ENCODE data around the gene MICU2.

MICU2 gene

GRCh38 chr13:21526707-21527540 lies 77.0 kb downstream of the MICU2 start:
- 0 out of 2 replicates have a peak, but pooled peaks cover 5% of the 10 kb centered on the region for H3K36me3 ChIP-seq (ENCODE audit: insufficient read depth, low read length)
- H3K9ac ChIP-seq (ENCODE audit: low read depth, low read length) = no peak overlapping the region
- no peaks in the 10 kb centered on the region for H3K9me3 ChIP-seq (ENCODE audit: insufficient read depth, low read depth, low read length)
- no peak overlapping the region for H3K27ac ChIP-seq (ENCODE audit: low read depth, low read length)
- H3K27me3 ChIP-seq (ENCODE audit: insufficient read depth, low read length) = no peaks in the 10 kb centered on the region
- H3K4me3 ChIP-seq (ENCODE audit: low read length) = no peak overlapping the region
- WGBS = 91% methylated on average over 5 of the region's 6 CpGs
- no peaks in the 10 kb centered on the region for H3K4me1 ChIP-seq (ENCODE audit: insufficient read depth, low read length)

- Histone ChIP-seq H3K27ac (ENCODE audit: low read depth, low read length) (no peak overlapping the region), H3K9ac (ENCODE audit: low read depth, low read length) (no peak overlapping the region), H3K36me3 (ENCODE audit: insufficient read depth, low read length) (peaks cover 24% of the 10 kb centered on the region), H3K27me3 (ENCODE audit: insufficient read depth, low read length) (no peaks in the 10 kb centered on the region), H3K9me3 (ENCODE audit: insufficient read depth, low read depth, low read length) (no peaks in the 10 kb centered on the region), H3K4me3 (ENCODE audit: low read length) (no peak overlapping the region), H3K4me1 (ENCODE audit: insufficient read depth, low read length) (no peaks in the 10 kb centered on the region)
- WGBS = 96% methylated on average over 2 of the region's 2 CpGs
These were observed 81.1 kb downstream of the MICU2 start for GRCh38 chr13:21522847-21523246.

GRCh38 chr13:21522130-21522529 lies 81.8 kb downstream of the MICU2 start:
- H3K9ac ChIP-seq (ENCODE audit: low read depth, low read length) = no peak overlapping the region
- H3K9me3 ChIP-seq (ENCODE audit: insufficient read depth, low read depth, low read length) = no peaks in the 10 kb centered on the region
- H3K27ac ChIP-seq (ENCODE audit: low read depth, low read length) = no peak overlapping the region
- WGBS = 100% methylated on average over 1 of the region's 1 CpG
- H3K36me3 ChIP-seq (ENCODE audit: insufficient read depth, low read length) = peaks cover 24% of the 10 kb centered on the region
- no peaks in the 10 kb centered on the region for H3K4me1 ChIP-seq (ENCODE audit: insufficient read depth, low read length)
- no peak overlapping the region for H3K4me3 ChIP-seq (ENCODE audit: low read length)
- no peaks in the 10 kb centered on the region for H3K27me3 ChIP-seq (ENCODE audit: insufficient read depth, low read length)

GRCh38 chr13:21518617-21519144 lies 85.3 kb downstream of the MICU2 start:
- H3K9ac ChIP-seq (ENCODE audit: low read depth, low read length) = no peak overlapping the region
- H3K27me3 ChIP-seq (ENCODE audit: insufficient read depth, low read length) = no peaks in the 10 kb centered on the region
- no peak overlapping the region for H3K4me3 ChIP-seq (ENCODE audit: low read length)
- no peaks in the 10 kb centered on the region for H3K9me3 ChIP-seq (ENCODE audit: insufficient read depth, low read depth, low read length)
- H3K4me1 ChIP-seq (ENCODE audit: insufficient read depth, low read length) = no peaks in the 10 kb centered on the region
- 91% methylated on average over 8 of the region's 8 CpGs for WGBS
- H3K36me3 ChIP-seq (ENCODE audit: insufficient read depth, low read length) = peaks cover 31% of the 10 kb centered on the region
- H3K27ac ChIP-seq (ENCODE audit: low read depth, low read length) = no peak overlapping the region

GRCh38 chr13:21517576-21517975 lies 86.4 kb downstream of the MICU2 start:
- 93% methylated on average over 7 of the region's 16 CpGs for WGBS
- Histone ChIP-seq H3K27me3 (ENCODE audit: insufficient read depth, low read length) (no peaks in the 10 kb centered on the region), H3K4me1 (ENCODE audit: insufficient read depth, low read length) (no peaks in the 10 kb centered on the region), H3K4me3 (ENCODE audit: low read length) (no peak overlapping the region), H3K27ac (ENCODE audit: low read depth, low read length) (no peak overlapping the region), H3K9ac (ENCODE audit: low read depth, low read length) (no peak overlapping the region), H3K9me3 (ENCODE audit: insufficient read depth, low read depth, low read length) (no peaks in the 10 kb centered on the region), H3K36me3 (ENCODE audit: insufficient read depth, low read length) (peaks cover 39% of the 10 kb centered on the region)

GRCh38 chr13:21516805-21517204 lies 87.2 kb downstream of the MICU2 start:
- H3K9me3 ChIP-seq (ENCODE audit: insufficient read depth, low read depth, low read length) = no peaks in the 10 kb centered on the region
- 100% methylated on average over 1 of the region's 2 CpGs for WGBS
- peaks cover 38% of the 10 kb centered on the region for H3K36me3 ChIP-seq (ENCODE audit: insufficient read depth, low read length)

GRCh38 chr13:21511849-21512248 lies 92.1 kb downstream of the MICU2 start:
- Histone ChIP-seq H3K36me3 (ENCODE audit: insufficient read depth, low read length) (peaks cover 43% of the 10 kb centered on the region), H3K27ac (ENCODE audit: low read depth, low read length) (no peak overlapping the region), H3K9ac (ENCODE audit: low read depth, low read length) (no peak overlapping the region), H3K27me3 (ENCODE audit: insufficient read depth, low read length) (no peaks in the 10 kb centered on the region), H3K4me1 (ENCODE audit: insufficient read depth, low read length) (no peaks in the 10 kb centered on the region), H3K4me3 (ENCODE audit: low read length) (no peak overlapping the region), H3K9me3 (ENCODE audit: insufficient read depth, low read depth, low read length) (no peaks in the 10 kb centered on the region)
- WGBS = 96% methylated on average over 4 of the region's 4 CpGs

More at GRCh38 chr13:21516805-21517204, 87.2 kb downstream of the MICU2 start:
- Histone ChIP-seq H3K27me3 (ENCODE audit: insufficient read depth, low read length) (no peaks in the 10 kb centered on the region), H3K27ac (ENCODE audit: low read depth, low read length) (no peak overlapping the region), H3K4me1 (ENCODE audit: insufficient read depth, low read length) (no peaks in the 10 kb centered on the region), H3K4me3 (ENCODE audit: low read length) (no peak overlapping the region), H3K9ac (ENCODE audit: low read depth, low read length) (no peak overlapping the region)

GRCh38 chr13:21504379-21504778 lies 99.6 kb downstream of the MICU2 start:
- Histone ChIP-seq H3K9me3 (ENCODE audit: insufficient read depth, low read depth, low read length) (no peaks in the 10 kb centered on the region), H3K27ac (ENCODE audit: low read depth, low read length) (no peak overlapping the region), H3K27me3 (ENCODE audit: insufficient read depth, low read length) (no peaks in the 10 kb centered on the region), H3K36me3 (ENCODE audit: insufficient read depth, low read length) (peaks cover 22% of the 10 kb centered on the region), H3K4me1 (ENCODE audit: insufficient read depth, low read length) (no peaks in the 10 kb centered on the region), H3K9ac (ENCODE audit: low read depth, low read length) (no peak overlapping the region), H3K4me3 (ENCODE audit: low read length) (no peak overlapping the region)
- WGBS = 96% methylated on average over 2 of the region's 3 CpGs

- Histone ChIP-seq H3K9ac (ENCODE audit: low read depth, low read length) (no peak overlapping the region), H3K36me3 (ENCODE audit: insufficient read depth, low read length) (peaks cover 11% of the 10 kb centered on the region; the same call in 1 of the 2 replicates), H3K27ac (ENCODE audit: low read depth, low read length) (no peak overlapping the region), H3K4me3 (ENCODE audit: low read length) (no peak overlapping the region), H3K4me1 (ENCODE audit: insufficient read depth, low read length) (no peaks in the 10 kb centered on the region), H3K9me3 (ENCODE audit: insufficient read depth, low read depth, low read length) (no peaks in the 10 kb centered on the region), H3K27me3 (ENCODE audit: insufficient read depth, low read length) (no peaks in the 10 kb centered on the region)
- WGBS = 97% methylated on average over 3 of the region's 3 CpGs
These were observed 102.3 kb downstream of the MICU2 start for GRCh38 chr13:21501686-21502085.

GRCh38 chr13:21486322-21486721 lies 117.6 kb downstream of the MICU2 start:
- no peak overlapping the region for H3K9ac ChIP-seq (ENCODE audit: low read depth, low read length)
- H3K4me3 ChIP-seq (ENCODE audit: low read length) = no peak overlapping the region
- H3K27ac ChIP-seq (ENCODE audit: low read depth, low read length) = no peak overlapping the region
- peaks cover 22% of the 10 kb centered on the region; the same call in 1 of the 2 replicates for H3K9me3 ChIP-seq (ENCODE audit: insufficient read depth, low read depth, low read length)
- 85% methylated on average over 2 of the region's 4 CpGs for WGBS
- no peaks in the 10 kb centered on the region for H3K4me1 ChIP-seq (ENCODE audit: insufficient read depth, low read length)
- no peaks in the 10 kb centered on the region for H3K27me3 ChIP-seq (ENCODE audit: insufficient read depth, low read length)
- peaks cover 4% of the 10 kb centered on the region; the same call in 1 of the 2 replicates for H3K36me3 ChIP-seq (ENCODE audit: insufficient read depth, low read length)

GRCh38 chr13:21483748-21484147 lies 120.2 kb downstream of the MICU2 start:
- H3K36me3 ChIP-seq (ENCODE audit: insufficient read depth, low read length) = no peaks in the 10 kb centered on the region; the same call in 1 of the 2 replicates
- no peak overlapping the region for H3K9ac ChIP-seq (ENCODE audit: low read depth, low read length)
- H3K4me3 ChIP-seq (ENCODE audit: low read length) = no peak overlapping the region
- H3K27ac ChIP-seq (ENCODE audit: low read depth, low read length) = no peak overlapping the region
- H3K9me3 ChIP-seq (ENCODE audit: insufficient read depth, low read depth, low read length) = peaks cover 17% of the 10 kb centered on the region; the same call in 1 of the 2 replicates
- no peaks in the 10 kb centered on the region for H3K27me3 ChIP-seq (ENCODE audit: insufficient read depth, low read length)
- WGBS = 95% methylated on average over 24 of the region's 24 CpGs
- no peaks in the 10 kb centered on the region for H3K4me1 ChIP-seq (ENCODE audit: insufficient read depth, low read length)
